ENCODE measurements around the gene PDE3B.
"Not testable (repeated sequence)": the region's sequence is repeated elsewhere in the genome, so short reads cannot be mapped to it uniquely, and the experiment has no call there.

Gene PDE3B

GRCh38 chr11:14819596-14819995, 176.0 kb downstream of the PDE3B start:
- DNase-seq = no peak

DNA sequence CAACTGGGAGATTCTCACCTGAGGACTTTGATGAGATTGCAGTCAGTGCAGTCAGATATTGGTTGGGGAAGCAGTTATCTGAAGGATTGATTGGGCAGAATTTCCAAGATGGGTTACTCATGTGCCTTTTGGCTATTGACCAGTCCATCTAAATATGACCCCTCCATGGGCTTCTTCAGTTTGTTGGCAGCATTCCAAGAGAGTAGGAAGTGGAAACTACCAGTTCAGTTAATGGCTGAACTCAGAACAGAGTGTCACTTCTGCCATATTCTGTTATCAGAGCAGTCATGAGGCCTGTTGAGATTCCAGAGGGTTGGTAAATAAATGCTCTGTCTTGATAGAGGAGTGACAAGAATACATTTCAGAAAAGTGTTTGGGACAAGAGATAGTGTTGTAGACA, 177.4 kb downstream of the PDE3B start:
- no peak for DNase-seq

DNA sequence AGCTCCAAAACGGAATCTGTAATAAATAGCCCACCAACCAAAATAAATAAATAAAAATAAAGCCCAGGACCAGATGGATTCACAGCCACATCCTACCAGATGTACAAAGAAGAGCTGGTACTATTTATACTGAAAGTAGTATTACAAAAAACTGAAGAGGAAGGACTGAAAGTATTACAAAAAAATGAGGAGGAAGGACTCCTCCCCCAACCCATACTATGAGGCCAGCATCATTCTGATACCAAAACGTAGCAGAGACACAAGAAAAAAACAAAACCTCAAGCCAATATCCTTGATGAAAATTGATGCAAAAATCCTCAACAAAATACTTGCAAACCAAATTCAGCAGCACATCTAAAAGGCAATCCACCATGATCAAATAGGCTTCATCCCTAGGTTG, 183.0 kb downstream of the PDE3B start:
- no peak for DNase-seq

- DNase-seq = no peak
These were observed 192.2 kb downstream of the PDE3B start for GRCh38 chr11:14835496-14836492.

GRCh38 chr11:14842002-14842401, 198.4 kb downstream of the PDE3B start:
- no peak for DNase-seq

DNA sequence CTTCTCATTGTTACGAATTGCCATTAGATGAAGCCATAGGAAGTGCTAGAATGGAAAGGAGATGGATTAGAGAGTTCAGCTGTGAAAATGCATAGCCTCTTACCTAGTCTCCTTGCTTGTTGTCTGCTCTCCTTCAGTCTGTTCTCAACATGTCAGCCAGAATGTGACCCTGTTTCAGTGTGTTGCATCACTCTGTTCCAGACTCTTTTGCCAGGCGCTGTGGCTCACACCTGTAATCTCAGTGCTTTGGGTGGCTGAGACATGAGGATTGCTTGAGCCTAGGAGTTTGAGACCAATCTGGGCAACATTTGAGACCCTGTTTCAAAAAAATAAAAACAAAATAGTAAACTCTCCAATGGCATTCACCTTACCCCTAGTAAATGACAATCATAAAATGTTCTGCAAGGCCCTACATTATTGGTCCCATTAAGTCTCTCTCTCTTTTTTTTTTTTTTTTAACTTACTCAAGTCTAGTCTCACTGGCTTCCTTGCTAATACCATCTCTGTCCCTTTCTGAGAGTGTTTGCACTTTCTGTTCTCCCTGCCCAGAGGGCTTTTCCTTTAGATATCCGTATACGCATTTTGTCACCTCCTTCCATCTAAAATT, 209.1 kb downstream of the PDE3B start:
- no peak for DNase-seq

DNA sequence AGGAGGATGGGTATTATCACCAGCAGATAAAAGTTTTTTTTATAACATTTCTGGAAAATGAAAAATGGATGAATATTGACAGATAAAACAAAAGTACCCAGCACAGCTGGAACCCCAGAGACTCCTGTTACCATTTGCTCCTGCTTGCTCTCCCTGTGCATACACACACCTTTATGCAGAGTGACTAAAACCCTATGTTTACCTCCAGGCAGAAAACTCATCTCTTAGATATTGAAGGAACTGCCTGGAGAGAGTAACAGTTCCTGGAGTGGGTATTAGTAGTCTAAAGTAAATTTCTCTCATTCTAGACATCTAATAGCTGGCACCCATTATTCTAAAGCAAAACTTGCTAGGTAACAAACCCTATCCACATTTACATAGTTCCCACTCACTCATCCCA, 210.5 kb downstream of the PDE3B start:
- DNase-seq = no peak

DNA sequence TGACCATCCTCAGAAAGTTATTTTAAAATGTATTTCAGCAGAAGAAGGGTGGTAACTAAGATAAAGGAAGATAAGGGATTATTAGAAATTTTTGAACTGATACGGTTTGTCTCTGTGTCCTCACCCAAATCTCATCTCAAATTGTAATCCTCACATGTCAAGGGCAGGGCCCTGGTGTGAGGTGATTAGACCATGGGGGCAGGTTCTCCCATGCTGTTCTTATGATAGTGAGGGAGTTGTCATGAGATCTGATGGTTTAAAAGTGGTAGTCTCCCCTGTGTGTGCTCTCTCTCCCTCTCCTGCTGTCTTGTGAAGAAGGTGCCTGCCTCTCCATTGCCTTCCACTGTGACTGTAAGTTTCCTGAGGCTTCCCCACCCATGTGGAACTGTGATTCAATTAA, 212.3 kb downstream of the PDE3B start:
- no peak for DNase-seq

GRCh38 chr11:14857621-14858020, 214.0 kb downstream of the PDE3B start:
- DNase-seq = no peak

GRCh38 chr11:14858404-14858803, 214.8 kb downstream of the PDE3B start:
- DNase-seq = no peak

- no peak for DNase-seq
These were observed 216.9 kb downstream of the PDE3B start for GRCh38 chr11:14860511-14860910.

DNA sequence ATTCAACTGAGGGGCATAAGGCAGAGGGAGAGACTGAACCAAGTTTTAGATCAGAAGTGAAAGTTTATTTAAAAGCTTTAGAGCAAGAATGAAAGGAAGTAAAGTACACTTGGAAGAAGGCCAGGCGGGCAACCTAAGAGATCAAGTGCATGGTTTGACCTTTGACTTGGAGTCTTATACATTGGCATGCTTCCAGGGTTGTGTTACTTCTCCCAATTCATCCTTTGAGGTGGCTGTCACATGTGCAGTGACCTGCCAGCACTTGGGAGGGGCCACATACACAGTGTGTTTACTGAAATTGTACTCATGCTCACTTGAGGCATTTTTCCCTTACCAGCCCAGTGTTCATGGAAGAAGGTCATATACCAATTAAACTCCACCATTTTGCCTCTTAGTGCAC, 218.1 kb downstream of the PDE3B start:
- no peak for DNase-seq

- DNase-seq = not testable (repeated sequence)
These were observed 220.2 kb downstream of the PDE3B start for GRCh38 chr11:14863775-14864174.

GRCh38 chr11:14872032-14872431, 228.4 kb downstream of the PDE3B start:
- no peak for DNase-seq

DNA sequence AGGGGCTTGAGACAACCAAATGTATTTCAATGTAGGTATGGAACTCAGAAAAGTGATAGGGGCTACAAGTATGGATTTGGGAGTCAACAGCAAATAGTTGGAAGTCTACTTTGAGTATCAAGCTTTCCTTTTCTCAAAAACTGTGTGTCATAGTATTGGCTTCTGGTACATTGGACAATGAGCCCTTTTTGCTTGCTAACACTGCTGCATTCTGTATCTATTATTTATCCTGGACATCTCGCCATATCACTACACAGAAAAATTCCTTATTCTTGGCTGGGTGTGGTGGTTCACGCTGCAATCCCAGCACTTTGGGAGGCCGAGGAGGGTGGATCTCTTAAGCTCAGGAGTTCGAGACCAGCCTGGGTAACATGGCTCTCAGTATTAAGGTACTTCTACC, 230.0 kb downstream of the PDE3B start:
- DNase-seq = no peak

GRCh38 chr11:14875163-14875562, 231.6 kb downstream of the PDE3B start:
- DNase-seq = no peak

DNA sequence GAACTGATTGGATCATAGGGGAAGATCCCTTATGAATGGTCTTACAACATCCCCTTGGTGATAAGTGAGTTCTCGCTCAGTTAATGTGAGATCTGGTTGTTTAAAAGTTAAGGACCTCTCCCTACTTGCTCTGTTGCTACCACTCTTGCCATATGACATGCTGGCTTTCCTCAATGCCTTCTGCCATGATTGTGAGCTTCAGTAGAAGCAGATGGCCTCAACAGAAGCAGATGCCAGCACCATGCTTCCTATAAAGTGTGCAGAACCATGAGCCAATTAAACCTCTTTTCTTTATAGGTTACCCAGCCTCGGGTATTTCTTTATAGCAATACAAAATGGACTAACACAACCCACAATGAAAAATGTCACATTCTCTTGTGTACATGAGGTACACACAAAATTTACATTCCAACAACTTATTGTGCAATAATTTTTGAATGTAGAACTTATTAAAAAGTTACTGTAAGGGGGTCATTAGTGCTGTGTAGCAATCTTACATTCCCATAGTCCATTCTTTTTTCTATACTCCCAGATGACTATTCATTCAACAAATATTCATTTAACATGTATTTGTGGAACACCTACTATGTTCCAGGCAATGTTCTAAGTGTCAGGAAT, 238.1 kb downstream of the PDE3B start:
- peak; percentile 14 for DNase-seq

- DNase-seq = no peak
These were observed 238.6 kb downstream of the PDE3B start for GRCh38 chr11:14882196-14882595.

DNA sequence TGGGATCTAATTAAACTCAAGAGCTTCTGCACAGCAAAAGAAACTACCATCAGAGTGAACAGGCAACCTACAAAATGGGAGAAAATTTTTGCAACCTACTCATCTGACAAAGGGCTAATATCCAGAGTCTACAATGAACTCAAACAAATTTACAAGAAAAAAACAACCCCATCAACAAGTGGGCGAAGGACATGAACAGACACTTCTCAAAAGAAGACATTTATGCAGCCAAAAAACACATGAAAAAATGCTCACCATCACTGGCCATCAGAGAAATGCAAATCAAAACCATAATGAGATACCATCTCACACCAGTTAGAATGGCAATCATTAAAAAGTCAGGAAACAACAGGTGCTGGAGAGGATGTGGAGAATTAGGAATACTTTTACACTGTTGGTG, 240.1 kb downstream of the PDE3B start:
- DNase-seq = not testable (repeated sequence)

GRCh38 chr11:14884667-14885273, 241.2 kb downstream of the PDE3B start:
- no peak for DNase-seq

GRCh38 chr11:14886513-14886912, 242.9 kb downstream of the PDE3B start:
- DNase-seq = no peak

DNA sequence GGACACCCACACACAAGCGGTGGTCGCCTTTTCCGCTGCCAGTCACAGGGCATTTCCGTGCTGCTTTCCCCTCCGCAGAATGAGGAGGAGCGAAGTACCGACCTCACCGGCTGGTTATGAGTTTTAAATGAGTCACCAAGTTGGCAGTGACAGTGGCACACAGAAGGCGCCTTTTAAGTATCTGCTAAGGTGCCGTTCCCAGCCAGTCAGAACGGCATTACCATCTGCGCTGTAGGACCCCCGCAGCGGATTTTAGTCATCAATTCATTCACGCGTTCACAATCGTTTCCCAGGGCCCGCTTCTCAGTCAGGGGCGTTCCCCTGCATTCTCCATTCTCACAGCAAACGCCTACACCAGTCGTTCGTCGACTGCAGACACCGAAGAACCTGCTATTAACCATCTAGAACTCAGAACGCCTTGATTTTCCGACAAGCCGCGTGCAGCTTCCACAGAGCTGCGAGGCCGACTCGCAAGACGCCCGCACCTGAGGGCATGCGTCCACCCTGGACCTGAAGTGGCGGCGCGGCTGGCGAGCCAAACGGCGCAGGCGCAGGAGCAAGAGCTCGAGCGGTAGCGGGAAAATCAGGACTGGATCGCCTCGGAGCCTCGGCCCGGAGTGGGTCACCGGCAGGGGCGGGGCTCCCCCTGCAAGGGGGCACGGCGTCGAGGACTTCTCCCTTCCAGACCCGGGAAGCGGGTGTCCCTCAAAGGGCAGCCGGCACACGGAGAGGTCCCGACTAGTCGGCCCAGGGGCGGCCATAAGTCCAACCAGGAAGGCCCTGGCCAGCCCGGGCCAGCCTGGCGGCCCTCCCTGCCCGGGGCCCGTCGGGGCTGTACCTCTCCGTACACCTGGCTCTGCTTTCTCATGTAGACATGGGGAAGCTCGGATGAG, 247.8 kb downstream of the PDE3B start:
- DNase-seq = peak; percentile 70

All from NCI-H1694 (cell line).